Measurements from ENCODE around the gene FCHSD2. TPM values are rescaled to one million over a fixed set of nuclear protein-coding genes. Genes with fewer than 3 reads are reported as not detected.

FCHSD2 gene
- total RNA-seq, 3 donors from 2014 or later (not counting 1 experiment from before 2014, with no cell fraction given) = 39.4 to 59.1 (median 42.1) TPM

DNA sequence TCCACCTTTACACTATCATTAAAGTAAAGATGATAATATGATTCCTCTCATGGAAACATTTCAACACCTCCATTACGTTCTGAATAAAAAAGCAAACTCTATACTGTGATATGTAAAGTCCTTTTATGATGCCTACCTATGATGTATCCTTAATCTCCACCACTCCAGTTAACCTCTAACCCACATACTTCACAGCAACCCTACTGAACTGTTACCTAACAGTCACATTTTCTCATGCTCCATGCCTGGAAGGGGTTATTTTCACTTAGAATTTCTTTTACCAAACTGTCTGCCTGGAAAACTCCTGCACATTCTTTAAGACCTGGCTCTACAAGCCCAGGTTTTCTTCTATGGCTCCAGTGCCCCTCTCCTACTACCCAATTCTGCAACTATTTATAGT, 129.1 kb downstream of the FCHSD2 start:
- Mint-ChIP-seq H3K36me3 (peaks cover 20% of the 10 kb centered on the region), H3K4me3 (no peak overlapping the region), H3K27me3 (ENCODE audit: low read depth in 2 of 2) (no peaks in the 10 kb centered on the region), H3K27ac (no peak overlapping the region), H3K4me1 (peaks cover 21 to 26% of the 10 kb centered on the region in 2 donors), H3K9me3 (peaks cover 3 to 9% of the 10 kb centered on the region in 2 donors)
- peaks cover 9% of the 10 kb centered on the region for H3K4me1 ChIP-seq (ENCODE audit: control insufficient read depth, insufficient read depth, low read length)
- no peak overlapping the region for H3K4me3 ChIP-seq (ENCODE audit: low read length)
- ATAC-seq (no peak), DNase-seq (no peak)
- WGBS (ENCODE audit: insufficient coverage) = no CpG with 5 or more reads among the region's 1 CpG
- H3K27me3 ChIP-seq (ENCODE audit: control insufficient read depth, insufficient read depth, low read length) = no peaks in the 10 kb centered on the region
- TF ChIP-seq CTCF (IDR thresholded peaks at IDR 0.05) = no peak
- no peak overlapping the region for H3K27ac ChIP-seq (ENCODE audit: low read length)
- peaks cover 8% of the 10 kb centered on the region for H3K36me3 ChIP-seq (ENCODE audit: control insufficient read depth, insufficient read depth, low read length)
- H3K9me3 ChIP-seq (ENCODE audit: control insufficient read depth, insufficient read depth, low read length) = peaks cover 13% of the 10 kb centered on the region
- intact Hi-C loops (cut with micrococcal nuclease) = no loop called here

DNA sequence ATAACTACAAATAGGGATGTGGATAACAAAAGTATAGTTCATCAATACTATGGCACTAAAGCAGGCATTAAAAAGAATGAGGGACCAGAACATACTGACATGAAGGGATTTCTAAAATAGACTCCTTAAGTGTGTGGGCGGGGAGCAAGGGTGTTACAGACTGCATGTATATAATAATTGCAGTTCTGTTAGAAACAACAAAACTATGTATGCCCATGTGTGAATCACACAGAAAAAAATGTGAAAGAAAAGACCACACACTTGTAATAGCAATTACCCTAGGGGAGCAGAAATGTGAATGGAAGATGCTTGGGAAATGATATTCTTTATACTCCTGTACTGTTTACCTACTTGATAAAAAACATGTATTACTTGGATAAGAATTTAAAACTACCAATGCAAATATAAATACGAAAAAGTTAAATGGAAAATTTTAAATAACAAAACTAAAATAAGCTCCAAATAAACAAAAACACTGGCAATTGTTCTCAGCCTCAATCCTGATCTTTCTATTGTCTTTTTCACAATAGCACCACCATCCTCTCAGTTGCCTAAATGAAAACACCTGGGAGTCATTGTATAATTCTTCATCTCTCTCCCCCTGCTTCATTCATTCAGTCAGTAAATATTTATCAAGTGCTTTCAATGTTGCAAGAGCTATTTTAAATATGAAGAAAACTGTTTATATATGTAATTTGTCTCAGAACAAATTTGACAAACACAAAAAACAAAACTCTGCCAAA, 129.8 kb downstream of the FCHSD2 start:
- Histone ChIP-seq H3K36me3 (ENCODE audit: control insufficient read depth, insufficient read depth, low read length) (peaks cover 8% of the 10 kb centered on the region), H3K9me3 (ENCODE audit: control insufficient read depth, insufficient read depth, low read length) (peaks cover 13% of the 10 kb centered on the region), H3K4me1 (ENCODE audit: control insufficient read depth, insufficient read depth, low read length) (peaks cover 9% of the 10 kb centered on the region), H3K4me3 (ENCODE audit: low read length) (no peak overlapping the region), H3K27me3 (ENCODE audit: control insufficient read depth, insufficient read depth, low read length) (no peaks in the 10 kb centered on the region), H3K27ac (ENCODE audit: low read length) (no peak overlapping the region)
- H3K27me3 Mint-ChIP-seq (ENCODE audit: low read depth in 2 of 2) = no peaks in the 10 kb centered on the region
- no peak for ATAC-seq
- TF ChIP-seq CTCF (IDR thresholded peaks at IDR 0.05) = no peak
- no peak for DNase-seq
- H3K4me1 Mint-ChIP-seq = peaks cover 21 to 30% of the 10 kb centered on the region in 2 donors
- 87% methylated on average over 2 of the region's 2 CpGs for WGBS (ENCODE audit: insufficient coverage)
- H3K36me3 Mint-ChIP-seq = peaks cover 20% of the 10 kb centered on the region
- peaks cover 3 to 9% of the 10 kb centered on the region in 2 donors for H3K9me3 Mint-ChIP-seq
- no peak overlapping the region for H3K4me3 Mint-ChIP-seq
- intact Hi-C loops (cut with micrococcal nuclease) = no loop called here
- H3K27ac Mint-ChIP-seq = no peak overlapping the region

- no peak overlapping the region for H3K27ac ChIP-seq (ENCODE audit: low read length)
- peaks cover 13% of the 10 kb centered on the region for H3K9me3 ChIP-seq (ENCODE audit: control insufficient read depth, insufficient read depth, low read length)
- H3K9me3 Mint-ChIP-seq = peaks cover 3 to 9% of the 10 kb centered on the region in 2 donors
- peaks cover 8% of the 10 kb centered on the region for H3K36me3 ChIP-seq (ENCODE audit: control insufficient read depth, insufficient read depth, low read length)
- no peak for DNase-seq
- peaks cover 21 to 32% of the 10 kb centered on the region in 2 donors for H3K4me1 Mint-ChIP-seq
- H3K36me3 Mint-ChIP-seq = peaks cover 20% of the 10 kb centered on the region
- no peak for TF ChIP-seq CTCF (IDR thresholded peaks at IDR 0.05)
- H3K4me1 ChIP-seq (ENCODE audit: control insufficient read depth, insufficient read depth, low read length) = peaks cover 9% of the 10 kb centered on the region
- no peaks in the 10 kb centered on the region for H3K27me3 ChIP-seq (ENCODE audit: control insufficient read depth, insufficient read depth, low read length)
- intact Hi-C loops (cut with micrococcal nuclease) = no loop called here
- WGBS (ENCODE audit: insufficient coverage) = 49% methylated on average over 2 of the region's 2 CpGs
- no peaks in the 10 kb centered on the region for H3K27me3 Mint-ChIP-seq (ENCODE audit: low read depth in 2 of 2)
- H3K4me3 Mint-ChIP-seq = no peak overlapping the region
- H3K27ac Mint-ChIP-seq = no peak overlapping the region
- no peak overlapping the region for H3K4me3 ChIP-seq (ENCODE audit: low read length)
- ATAC-seq = peak in 2 of 3 donors; percentile 30 to 67
Observed at GRCh38 chr11:73011126-73011817, 130.8 kb downstream of the FCHSD2 start.
